Effector memory CD8-positive, alpha-beta T cell (primary cell): ENCODE data around the gene ST6GAL2.

Experiments
- ATAC-seq: fragments of 150-1000 bp; cut with Tn5 transposase; replicated peaks from 2 replicates; pipeline ENCODE4 v1.10.0; 2021; ENCODE audit warnings: mild to moderate bottlenecking, moderate library complexity
- DNase-seq, 3 experiments: peaks; one replicate each; pipeline ENCODE4 v3.0.0; 2021
- H3K27ac Mint-ChIP-seq, 2 donors: one replicate each; pipeline ENCODE4 v1.8.0; 2022; ENCODE audit warnings: mild to moderate bottlenecking in 2 of 2, mixed read lengths in 2 of 2, moderate library complexity in 2 of 2
- H3K27me3 Mint-ChIP-seq, 2 donors: one replicate each; pipeline ENCODE4 v1.8.0; 2022; ENCODE audit warnings: mixed read lengths in 2 of 2
- H3K36me3 Mint-ChIP-seq: one replicate; pipeline ENCODE4 v1.8.0; 2022; ENCODE audit warnings: mild to moderate bottlenecking, moderate library complexity, mixed read lengths; ENCODE audit not compliant: insufficient read depth
- H3K4me1 Mint-ChIP-seq, 2 donors: one replicate each; pipeline ENCODE4 v1.8.0; 2022; ENCODE audit warnings: low read depth in 2 of 2, mixed read lengths in 2 of 2
- H3K4me3 Mint-ChIP-seq, 2 donors: one replicate each; pipeline ENCODE4 v1.8.0; 2022; ENCODE audit warnings: mild to moderate bottlenecking in 2 of 2, mixed read lengths in 2 of 2, moderate library complexity in 2 of 2
- H3K9me3 Mint-ChIP-seq, 2 donors: one replicate each; pipeline ENCODE4 v1.8.0; 2022; ENCODE audit warnings: mixed read lengths in 2 of 2

ST6GAL2 gene

DNA sequence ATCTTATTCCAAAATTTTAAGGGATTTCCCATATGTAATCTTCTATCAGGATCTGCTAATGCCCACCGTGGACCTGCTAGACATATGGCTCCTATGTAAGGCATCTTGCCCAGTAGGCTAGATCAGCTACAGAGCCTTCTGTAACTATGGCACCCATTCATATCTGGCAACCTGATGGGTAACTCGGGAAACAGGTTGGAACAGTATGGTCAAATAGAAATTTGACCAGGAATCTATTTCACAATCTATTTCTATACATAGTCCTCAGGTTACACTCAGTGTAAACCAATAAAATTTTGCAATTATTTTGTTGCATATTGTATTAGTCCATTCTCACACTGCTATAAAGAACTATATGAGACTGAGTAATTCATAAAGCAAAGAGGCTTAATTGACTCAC is 93.3 kb downstream of the ST6GAL2 start:
- Mint-ChIP-seq H3K27ac (no peak overlapping the region), H3K36me3 (no peaks in the 10 kb centered on the region), H3K4me1 (no peaks in the 10 kb centered on the region), H3K4me3 (no peak overlapping the region), H3K9me3 (peaks cover 7 to 8% of the 10 kb centered on the region in 2 donors), H3K27me3 (no peaks in the 10 kb centered on the region)
- DNase-seq (no peak), ATAC-seq (no peak)

DNA sequence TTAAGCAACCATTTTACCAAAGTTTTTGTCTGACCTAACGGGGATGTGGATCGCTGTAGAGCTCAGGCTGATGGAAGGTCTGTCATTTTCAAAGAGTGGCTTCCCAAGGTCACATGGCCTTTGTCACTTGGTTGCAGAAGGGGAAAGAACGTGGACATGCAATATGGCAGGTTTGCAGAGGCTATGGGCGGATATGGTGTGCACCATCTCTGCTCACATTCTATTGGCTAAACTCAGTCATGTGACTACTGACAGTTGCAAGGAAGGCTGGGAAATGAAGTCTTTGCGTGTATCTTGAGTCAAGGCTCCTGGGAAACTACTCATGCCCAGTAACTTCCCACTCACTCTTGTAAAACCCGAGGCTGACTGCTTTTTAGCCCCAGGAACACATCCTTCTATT is 96.8 kb downstream of the ST6GAL2 start:
- Mint-ChIP-seq H3K9me3 (peaks cover 8 to 11% of the 10 kb centered on the region in 2 donors), H3K4me1 (no peaks in the 10 kb centered on the region), H3K4me3 (no peak overlapping the region), H3K36me3 (no peaks in the 10 kb centered on the region), H3K27ac (no peak overlapping the region), H3K27me3 (no peaks in the 10 kb centered on the region)
- no peak for ATAC-seq
- no peak for DNase-seq

DNA sequence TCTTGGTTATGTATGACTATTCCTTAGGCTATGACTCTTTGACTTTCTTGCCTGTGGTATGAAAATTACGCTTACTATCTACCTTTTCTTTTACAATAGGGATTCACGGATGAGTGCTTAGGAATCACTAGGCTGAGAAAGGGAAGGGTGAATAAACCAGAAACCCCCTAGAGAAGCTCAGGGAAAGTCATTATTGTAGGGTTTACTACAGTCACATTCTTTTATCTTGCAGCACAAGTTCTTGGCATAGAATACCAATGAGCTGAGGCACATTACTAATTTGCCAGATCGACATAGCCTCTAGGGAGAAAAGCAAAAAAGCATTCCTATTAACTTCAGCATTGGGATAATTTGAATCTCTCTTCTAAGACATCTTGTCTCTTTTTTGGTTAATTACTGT is 103.3 kb downstream of the ST6GAL2 start:
- DNase-seq (no peak), ATAC-seq (no peak)
- Mint-ChIP-seq H3K27me3 (no peaks in the 10 kb centered on the region), H3K4me3 (no peak overlapping the region), H3K9me3 (peaks cover 12 to 14% of the 10 kb centered on the region in 2 donors), H3K27ac (no peak overlapping the region), H3K4me1 (no peaks in the 10 kb centered on the region), H3K36me3 (no peaks in the 10 kb centered on the region)

DNA sequence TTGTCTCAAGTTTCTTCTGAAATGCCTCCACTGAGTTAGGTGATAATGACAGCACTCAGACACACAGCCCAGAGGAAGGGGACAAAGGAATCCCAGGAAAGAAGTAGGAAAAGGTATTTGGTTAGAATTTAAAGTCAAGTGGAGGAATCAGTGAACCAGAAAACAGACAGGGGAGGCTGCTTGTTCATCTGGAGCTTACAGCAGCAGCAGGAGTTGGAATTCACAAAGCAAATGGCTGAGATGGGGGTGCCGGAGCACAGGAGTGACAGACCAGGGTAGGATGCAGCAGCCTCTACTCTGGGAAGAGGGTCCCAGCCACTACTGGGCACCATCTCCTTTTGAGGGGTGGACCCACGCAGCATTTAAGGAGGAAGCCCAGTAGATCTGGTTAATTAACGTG is 104.8 kb downstream of the ST6GAL2 start:
- Mint-ChIP-seq H3K4me1 (no peaks in the 10 kb centered on the region), H3K36me3 (no peaks in the 10 kb centered on the region), H3K27ac (no peak overlapping the region), H3K9me3 (peaks cover 12 to 22% of the 10 kb centered on the region in 2 donors), H3K4me3 (no peak overlapping the region), H3K27me3 (no peaks in the 10 kb centered on the region)
- ATAC-seq (no peak), DNase-seq (no peak)

DNA sequence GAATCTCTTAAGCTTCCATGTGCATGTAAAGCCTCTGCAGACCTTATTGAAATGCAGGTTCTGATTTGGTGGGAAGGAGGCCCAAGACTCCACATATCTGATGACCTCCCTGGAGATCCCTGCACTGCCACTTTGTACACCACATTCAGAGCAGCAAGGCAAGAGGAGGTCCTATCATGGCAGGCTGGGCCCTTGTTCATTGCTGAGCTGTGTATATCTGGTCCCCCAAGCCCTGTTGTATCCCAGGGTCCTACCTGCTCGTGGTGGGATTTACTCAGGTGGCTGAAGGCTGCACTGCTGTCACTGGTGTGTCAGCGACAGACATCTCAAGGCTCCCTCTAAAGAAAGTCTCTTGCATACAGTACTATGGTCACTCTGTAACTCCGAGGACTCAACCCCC is 114.2 kb downstream of the ST6GAL2 start:
- ATAC-seq (no peak), DNase-seq (no peak)
- no peaks in the 10 kb centered on the region for H3K4me1 Mint-ChIP-seq
- H3K27ac Mint-ChIP-seq = no peak overlapping the region
- H3K36me3 Mint-ChIP-seq = no peaks in the 10 kb centered on the region
- H3K4me3 Mint-ChIP-seq = no peak overlapping the region
- peaks cover 0 to 8% of the 10 kb centered on the region in 2 donors for H3K27me3 Mint-ChIP-seq
- peaks cover 1 to 9% of the 10 kb centered on the region in 2 donors for H3K9me3 Mint-ChIP-seq

DNA sequence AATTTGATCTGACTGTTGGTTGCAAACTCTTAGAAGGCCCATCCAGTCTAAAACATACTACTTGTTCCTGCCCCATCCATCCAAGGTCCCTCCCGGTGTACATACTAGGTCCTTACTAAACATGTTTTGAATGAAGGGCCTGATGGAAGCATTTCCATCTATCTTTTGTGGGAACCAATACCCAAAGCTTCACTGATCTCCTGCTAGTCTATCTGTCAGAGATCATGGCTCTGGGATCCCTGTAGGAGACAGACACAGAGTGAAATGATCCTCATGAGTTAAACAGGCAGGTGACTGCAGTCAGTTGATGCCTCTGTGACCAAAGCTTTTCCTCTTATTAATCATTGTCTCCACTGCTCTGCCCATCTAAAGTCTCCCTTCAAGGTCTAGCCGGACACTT is 115.0 kb downstream of the ST6GAL2 start:
- no peaks in the 10 kb centered on the region for H3K4me1 Mint-ChIP-seq
- H3K36me3 Mint-ChIP-seq = no peaks in the 10 kb centered on the region
- no peak for DNase-seq
- no peak for ATAC-seq
- no peak overlapping the region for H3K27ac Mint-ChIP-seq
- no peak overlapping the region for H3K4me3 Mint-ChIP-seq
- H3K9me3 Mint-ChIP-seq = peaks cover under 1 to 1% of the 10 kb centered on the region in 2 donors
- peaks cover 0 to 8% of the 10 kb centered on the region in 2 donors for H3K27me3 Mint-ChIP-seq

DNA sequence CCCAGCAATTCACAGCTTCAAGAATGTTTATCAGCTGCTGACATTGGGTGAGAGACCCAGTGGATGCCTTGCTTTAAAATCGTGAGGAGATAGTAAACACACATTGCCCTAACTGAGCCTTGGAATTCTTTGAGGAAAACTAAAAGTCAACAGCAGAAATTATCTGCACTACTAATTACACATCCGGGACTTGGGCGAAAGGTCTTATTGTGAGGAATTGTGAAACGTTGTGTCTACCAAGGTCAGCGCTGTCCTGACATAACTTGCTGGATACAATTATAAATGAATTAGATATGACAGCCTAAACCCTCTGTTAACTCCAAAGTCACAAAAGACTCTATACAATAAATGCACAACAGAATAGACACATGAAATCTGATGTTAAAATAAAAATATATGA is 121.4 kb downstream of the ST6GAL2 start:
- DNase-seq (no peak), ATAC-seq (no peak)
- Mint-ChIP-seq H3K27me3 (no peaks in the 10 kb centered on the region), H3K9me3 (peaks cover 0 to 4% of the 10 kb centered on the region in 2 donors), H3K27ac (no peak overlapping the region), H3K36me3 (no peaks in the 10 kb centered on the region), H3K4me1 (no peaks in the 10 kb centered on the region), H3K4me3 (no peak overlapping the region)

DNA sequence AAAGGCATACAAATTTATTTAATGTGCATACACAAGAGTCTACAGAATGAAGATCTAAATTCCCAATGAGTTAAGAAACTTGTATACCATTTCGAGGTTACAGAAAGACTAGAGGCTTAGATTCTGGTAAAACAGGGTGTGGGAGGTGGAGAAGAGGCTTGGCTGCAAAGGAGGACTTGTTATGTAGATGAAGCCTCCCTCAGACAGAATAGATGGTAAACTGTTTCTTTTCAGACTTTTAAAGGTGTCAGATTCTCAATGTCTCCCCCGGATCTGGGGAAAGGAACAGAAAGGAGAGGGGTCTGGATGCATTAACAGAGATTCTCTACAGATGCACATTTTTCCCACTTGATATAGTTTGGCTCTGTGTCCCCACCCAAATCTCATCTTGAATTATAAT is 126.0 kb downstream of the ST6GAL2 start:
- H3K27me3 Mint-ChIP-seq = no peaks in the 10 kb centered on the region
- no peaks in the 10 kb centered on the region for H3K36me3 Mint-ChIP-seq
- H3K27ac Mint-ChIP-seq = no peak overlapping the region
- peaks cover 0 to 10% of the 10 kb centered on the region in 2 donors for H3K9me3 Mint-ChIP-seq
- DNase-seq (no peak), ATAC-seq (no peak)
- H3K4me3 Mint-ChIP-seq = no peak overlapping the region
- no peaks in the 10 kb centered on the region for H3K4me1 Mint-ChIP-seq

DNA sequence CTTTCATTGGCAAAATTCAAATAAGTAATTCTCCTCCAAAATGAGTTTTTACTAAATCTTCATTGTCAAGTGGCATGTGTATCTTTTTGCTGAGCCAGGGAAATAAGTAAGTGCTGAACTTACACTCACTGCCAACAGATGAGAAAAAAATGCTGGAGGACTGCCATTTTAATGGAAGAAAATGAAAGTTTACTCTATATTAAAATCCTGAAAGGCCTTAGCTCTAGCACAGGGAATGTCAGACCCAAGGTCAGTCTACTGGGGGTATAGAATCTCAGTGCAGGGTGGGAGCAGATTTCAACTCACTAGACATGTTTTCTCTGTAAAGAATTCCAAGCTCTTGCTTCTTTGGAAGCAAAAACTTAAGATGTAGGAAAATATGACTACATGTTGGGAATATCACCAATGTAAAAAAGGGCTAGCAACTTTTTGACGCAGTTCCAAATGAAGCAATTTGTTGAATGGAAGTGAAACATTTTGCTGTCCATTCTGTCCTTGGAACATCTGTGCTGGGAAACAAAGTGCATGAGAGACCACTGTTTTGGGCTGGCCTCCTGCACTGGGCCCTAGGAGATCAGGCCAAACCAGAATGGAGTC is 127.0 kb downstream of the ST6GAL2 start:
- Mint-ChIP-seq H3K36me3 (no peaks in the 10 kb centered on the region), H3K9me3 (peaks cover 0 to 10% of the 10 kb centered on the region in 2 donors), H3K27me3 (no peaks in the 10 kb centered on the region), H3K27ac (no peak overlapping the region), H3K4me1 (no peaks in the 10 kb centered on the region), H3K4me3 (no peak overlapping the region)
- no peak for DNase-seq
- ATAC-seq = no peak
